HCT116 (cell line): ENCODE results near the gene TEX11. TPM values are rescaled to one million over a fixed set of nuclear protein-coding genes. Genes with fewer than 3 reads are reported as not detected.

ENCODE experiments used
- ATAC-seq: fragments of 200-7000 bp; cut with Tn5 transposase; 2 replicates; pipeline ENCODE4 v1.9.1; 2020; ENCODE audit warnings: mild to moderate bottlenecking, moderate library complexity
- BruUV-seq: library from RNA; stranded (reverse); fragments of 400-500 nt; replicated peaks from 2 replicates; lab custom pipeline; 2021; lab: Mats Ljungman, UMichigan
- CTCF ChIA-PET: fragments of 300-600 bp; sonication (Branson Sonifier 250); formaldehyde crosslinking; loops from one replicate; lab custom pipeline; 2021; ENCODE audit warnings: antibody characterized with exemption; lab: Charles Lee
- POLR2A ChIA-PET: fragments of 300-600, 350-600 bp; sonication (Branson Sonifier 250); formaldehyde crosslinking; loops from one replicate; lab custom pipeline; 2021; ENCODE audit warnings: antibody characterized with exemption; lab: Charles Lee
- RAD21 ChIA-PET, 2 experiments: fragments of 300-600 bp; sonication (Branson Sonifier 250); formaldehyde crosslinking; loops; one replicate each; lab custom pipeline; 2023; ENCODE audit warnings: low total read pairs in 2 of 2; ENCODE audit not compliant: uncharacterized antibody in 2 of 2, unreplicated experiment in 2 of 2, low non-redundant PET in 1 of 2; lab: Charles Lee
- DNase-seq: peaks from one replicate; pipeline ENCODE4 v3.0.0-alpha.2; 2010; ENCODE audit warnings: low read depth, low spot score
- H2AFZ ChIP-seq: fragments of 200-600 bp; shearing (Covaris generic), sonication (generic); 2 replicates; pipeline ENCODE4 v1.6.1; 2017; ENCODE audit warnings: low read depth, mixed run types, mixed read lengths, antibody characterized with exemption, low read length; ENCODE audit not compliant: poor library complexity, severe bottlenecking
- H3K27ac ChIP-seq: 2 replicates; pipeline ENCODE4 v1.5.1; 2012; ENCODE audit warnings: low read depth, low read length
- H3K27me3 ChIP-seq: fragments of 200-600 bp; sonication (generic); 2 replicates; pipeline ENCODE4 v1.6.1; 2016; ENCODE audit warnings: mixed run types, low read length, mixed read lengths; ENCODE audit not compliant: insufficient read depth
- H3K36me3 ChIP-seq, 2 experiments: fragments of 200-500 bp in 1 of 2; fragments of 200-600 bp in 1 of 2; sonication (Bioruptor generic) in 1 of 2; sonication (generic) in 1 of 2; 2 replicates each; pipeline versions ENCODE4 v1.5.1 to v1.6.1; 2014 to 2016; ENCODE audit warnings: low read length in 2 of 2, inconsistent platforms in 1 of 2, mixed read lengths in 1 of 2, mixed run types in 1 of 2; ENCODE audit not compliant: insufficient read depth in 2 of 2, control insufficient read depth in 1 of 2
- H3K4me1 ChIP-seq, 2 experiments: fragments of 200-600 bp in 1 of 2; sonication (generic) in 1 of 2; 2 replicates each; pipeline versions ENCODE4 v1.5.1 to v1.6.1; 2012 to 2017; ENCODE audit warnings: low read length in 2 of 2, inconsistent platforms in 1 of 2, mild to moderate bottlenecking in 1 of 2, mixed read lengths in 1 of 2, mixed run types in 1 of 2, moderate library complexity in 1 of 2; ENCODE audit not compliant: insufficient read depth in 2 of 2, control insufficient read depth in 1 of 2
- H3K4me2 ChIP-seq: fragments of 200-600 bp; sonication (generic); 2 replicates; pipeline ENCODE4 v1.6.1; 2017; ENCODE audit warnings: mixed run types, low read length, mixed read lengths
- H3K4me3 ChIP-seq, 2 experiments: fragments of 200-600 bp in 1 of 2; sonication (generic) in 1 of 2; replicated peaks in 1 of 2; 2 replicates each; pipeline ENCODE4 v1.5.1; 2011 to 2016; ENCODE audit warnings: low read length in 2 of 2, control low read depth in 1 of 2, low read depth in 1 of 2, mild to moderate bottlenecking in 1 of 2, mixed read lengths in 1 of 2, mixed run types in 1 of 2
- H3K79me2 ChIP-seq: fragments of 200-600 bp; sonication (generic); 2 replicates; pipeline ENCODE4 v1.6.1; 2017; ENCODE audit warnings: mild to moderate bottlenecking, mixed run types, low read length, moderate library complexity, mixed read lengths; ENCODE audit not compliant: insufficient read depth
- H3K9ac ChIP-seq: fragments of 200-600 bp; sonication (generic); 2 replicates; pipeline ENCODE4 v1.6.1; 2016; ENCODE audit warnings: low read length, mixed read lengths
- H3K9me2 ChIP-seq: fragments of 200-600 bp; sonication (generic), shearing (Covaris generic); 2 replicates; pipeline ENCODE4 v1.6.1; 2017; ENCODE audit warnings: mixed run types, mild to moderate bottlenecking, moderate library complexity; ENCODE audit not compliant: insufficient read depth
- H3K9me3 ChIP-seq, 2 experiments: fragments of 200-500 bp in 1 of 2; fragments of 200-600 bp in 1 of 2; sonication (Bioruptor generic) in 1 of 2; sonication (generic) in 1 of 2; 2 replicates each; pipeline ENCODE4 v1.6.1; 2014 to 2017; ENCODE audit warnings: low read length in 2 of 2, mixed read lengths in 2 of 2, inconsistent platforms in 1 of 2, low read depth in 1 of 2, mild to moderate bottlenecking in 1 of 2, mixed run types in 1 of 2, moderate library complexity in 1 of 2; ENCODE audit not compliant: control insufficient read depth in 1 of 2, insufficient read depth in 1 of 2
- H4K20me1 ChIP-seq: fragments of 200-600 bp; sonication (generic), shearing (Covaris generic); 2 replicates; pipeline ENCODE4 v1.6.1; 2017; ENCODE audit warnings: mixed run types, mild to moderate bottlenecking, moderate library complexity; ENCODE audit not compliant: insufficient read depth
- EGR1 ChIP-seq: IDR thresholded peaks from 2 replicates; pipeline ENCODE4 v1.6.1; 2012; ENCODE audit warnings: low read depth
- ELF1 ChIP-seq: IDR thresholded peaks from 2 replicates; pipeline ENCODE4 v1.6.1; 2012; ENCODE audit warnings: low read depth, borderline replicate concordance
- SIN3A ChIP-seq: IDR thresholded peaks from 2 replicates; pipeline ENCODE4 v1.6.1; 2012; ENCODE audit warnings: low read depth
- intact Hi-C: fragments of 100-400 bp; cut with micrococcal nuclease; formaldehyde crosslinking; loops from 2 replicates; pipeline ENCODE4 v1.10.0; 2022
- total RNA-seq: library from RNA; stranded (reverse); gene quantifications from one replicate; pipeline ENCODE4 v1.2.1, GENCODE V29; 2021; ENCODE audit not compliant: unreplicated experiment
- TF ChIP-seq, protein P1 (sequence below), 3 experiments: fragments of 200-600 bp in 1 of 3; sonication (generic) in 1 of 3; IDR thresholded peaks in 2 of 3; conservative IDR thresholded peaks in 1 of 3; 2 replicates each; pipeline ENCODE4 v1.5.1; 2012 to 2017; ENCODE audit warnings: low read depth in 2 of 3, low read length in 2 of 3, antibody characterized with exemption in 1 of 3, borderline replicate concordance in 1 of 3, control low read depth in 1 of 3, mild to moderate bottlenecking in 1 of 3, mixed read lengths in 1 of 3, mixed run types in 1 of 3, moderate library complexity in 1 of 3; ENCODE audit not compliant: insufficient read depth in 1 of 3
- TF ChIP-seq, protein P2 (sequence below): IDR thresholded peaks from 2 replicates; pipeline ENCODE4 v1.6.1; 2012; ENCODE audit warnings: low read depth

The TEX11 gene
- total RNA-seq, 1 experiment from 2014 or later = 0.10 TPM

DNA sequence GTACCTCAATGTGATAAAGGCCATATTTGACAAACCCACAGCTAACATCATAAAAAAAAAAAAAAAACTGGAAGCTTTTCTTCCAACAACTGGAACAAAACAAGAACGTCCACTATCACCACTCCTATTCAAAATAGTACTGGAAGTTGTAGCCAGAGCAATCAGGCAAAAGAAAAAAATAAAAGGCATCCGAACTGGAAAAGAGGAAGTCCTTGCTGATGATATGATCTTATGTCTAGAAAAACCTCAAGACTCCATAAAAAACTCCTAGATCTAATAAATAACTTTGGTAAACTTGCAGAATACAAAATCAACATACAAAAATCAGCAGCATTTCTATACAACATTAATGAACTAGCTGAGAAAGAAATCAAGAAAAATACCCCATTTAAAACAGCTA is 134.3 kb downstream of the TEX11 start:
- BruUV-seq = no TSS peak
- DNase-seq = no peak
- H3K4me2 ChIP-seq = no peak overlapping the region
- no peaks in the 10 kb centered on the region for H4K20me1 ChIP-seq
- H2AFZ ChIP-seq = no peak overlapping the region
- no peaks in the 10 kb centered on the region for H3K9me3 ChIP-seq
- TF ChIP-seq, protein P1, sequence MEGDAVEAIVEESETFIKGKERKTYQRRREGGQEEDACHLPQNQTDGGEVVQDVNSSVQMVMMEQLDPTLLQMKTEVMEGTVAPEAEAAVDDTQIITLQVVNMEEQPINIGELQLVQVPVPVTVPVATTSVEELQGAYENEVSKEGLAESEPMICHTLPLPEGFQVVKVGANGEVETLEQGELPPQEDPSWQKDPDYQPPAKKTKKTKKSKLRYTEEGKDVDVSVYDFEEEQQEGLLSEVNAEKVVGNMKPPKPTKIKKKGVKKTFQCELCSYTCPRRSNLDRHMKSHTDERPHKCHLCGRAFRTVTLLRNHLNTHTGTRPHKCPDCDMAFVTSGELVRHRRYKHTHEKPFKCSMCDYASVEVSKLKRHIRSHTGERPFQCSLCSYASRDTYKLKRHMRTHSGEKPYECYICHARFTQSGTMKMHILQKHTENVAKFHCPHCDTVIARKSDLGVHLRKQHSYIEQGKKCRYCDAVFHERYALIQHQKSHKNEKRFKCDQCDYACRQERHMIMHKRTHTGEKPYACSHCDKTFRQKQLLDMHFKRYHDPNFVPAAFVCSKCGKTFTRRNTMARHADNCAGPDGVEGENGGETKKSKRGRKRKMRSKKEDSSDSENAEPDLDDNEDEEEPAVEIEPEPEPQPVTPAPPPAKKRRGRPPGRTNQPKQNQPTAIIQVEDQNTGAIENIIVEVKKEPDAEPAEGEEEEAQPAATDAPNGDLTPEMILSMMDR (IDR thresholded peaks at IDR 0.05 in 2 of 3, conservative IDR thresholded peaks at IDR 0.05 in 1 of 3; ENCODE audit: borderline replicate concordance in 1 of 3, insufficient read depth in 1 of 3, low read depth in 2 of 3, low read length in 2 of 3) = no peak
- no peak for TF ChIP-seq ELF1
- no peak for TF ChIP-seq EGR1
- TF ChIP-seq SIN3A = no peak
- TF ChIP-seq, protein P2, sequence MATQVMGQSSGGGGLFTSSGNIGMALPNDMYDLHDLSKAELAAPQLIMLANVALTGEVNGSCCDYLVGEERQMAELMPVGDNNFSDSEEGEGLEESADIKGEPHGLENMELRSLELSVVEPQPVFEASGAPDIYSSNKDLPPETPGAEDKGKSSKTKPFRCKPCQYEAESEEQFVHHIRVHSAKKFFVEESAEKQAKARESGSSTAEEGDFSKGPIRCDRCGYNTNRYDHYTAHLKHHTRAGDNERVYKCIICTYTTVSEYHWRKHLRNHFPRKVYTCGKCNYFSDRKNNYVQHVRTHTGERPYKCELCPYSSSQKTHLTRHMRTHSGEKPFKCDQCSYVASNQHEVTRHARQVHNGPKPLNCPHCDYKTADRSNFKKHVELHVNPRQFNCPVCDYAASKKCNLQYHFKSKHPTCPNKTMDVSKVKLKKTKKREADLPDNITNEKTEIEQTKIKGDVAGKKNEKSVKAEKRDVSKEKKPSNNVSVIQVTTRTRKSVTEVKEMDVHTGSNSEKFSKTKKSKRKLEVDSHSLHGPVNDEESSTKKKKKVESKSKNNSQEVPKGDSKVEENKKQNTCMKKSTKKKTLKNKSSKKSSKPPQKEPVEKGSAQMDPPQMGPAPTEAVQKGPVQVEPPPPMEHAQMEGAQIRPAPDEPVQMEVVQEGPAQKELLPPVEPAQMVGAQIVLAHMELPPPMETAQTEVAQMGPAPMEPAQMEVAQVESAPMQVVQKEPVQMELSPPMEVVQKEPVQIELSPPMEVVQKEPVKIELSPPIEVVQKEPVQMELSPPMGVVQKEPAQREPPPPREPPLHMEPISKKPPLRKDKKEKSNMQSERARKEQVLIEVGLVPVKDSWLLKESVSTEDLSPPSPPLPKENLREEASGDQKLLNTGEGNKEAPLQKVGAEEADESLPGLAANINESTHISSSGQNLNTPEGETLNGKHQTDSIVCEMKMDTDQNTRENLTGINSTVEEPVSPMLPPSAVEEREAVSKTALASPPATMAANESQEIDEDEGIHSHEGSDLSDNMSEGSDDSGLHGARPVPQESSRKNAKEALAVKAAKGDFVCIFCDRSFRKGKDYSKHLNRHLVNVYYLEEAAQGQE = no peak
- TF ChIP-seq, all 23 proteins: peak for 0
- CTCF ChIA-PET = interaction anchor here (0.9 kb wide), 1 partner anchor 187 kb away, joined by 3 read pairs; no protein-coding TSS in a partner anchor
- Histone ChIP-seq H3K27ac (no peak overlapping the region), H3K4me1 (no peaks in the 10 kb centered on the region), H3K27me3 (no peaks in the 10 kb centered on the region), H3K4me3 (no peak overlapping the region), H3K36me3 (no peaks in the 10 kb centered on the region), H3K9me2 (no peaks in the 10 kb centered on the region), H3K79me2 (no peaks in the 10 kb centered on the region), H3K9ac (no peak overlapping the region)
- intact Hi-C loops = no loop called here
- ATAC-seq = no peak
- POLR2A ChIA-PET = no interaction called here
- RAD21 ChIA-PET = interaction anchor here in 1 of 2 experiments (0.6 kb wide), 1 partner anchor 206 kb away, joined by 3 read pairs; no protein-coding TSS in a partner anchor
